MCF 10A (cell line): Measurements from ENCODE around the gene CRYBB1. TPM values are rescaled to one million over a fixed set of nuclear protein-coding genes. Genes with fewer than 3 reads are reported as not detected.

Source experiments
- BruUV-seq: library from RNA; stranded (reverse); fragments of 400-500 nt; replicated peaks from 2 replicates; lab custom pipeline; 2021; lab: Mats Ljungman, UMichigan
- CTCF ChIA-PET: fragments of 300-600 bp; sonication (Branson Sonifier 250); formaldehyde crosslinking; extraction: SDS; loops from one replicate; lab custom pipeline; 2021; ENCODE audit warnings: antibody characterized with exemption, inconsistent platforms; lab: Yijun Ruan, JAX
- POLR2A ChIA-PET: fragments of 300-600, 350-650 bp; sonication (Branson Sonifier 250); formaldehyde crosslinking; extraction: SDS; loops from one replicate; lab custom pipeline; 2020; ENCODE audit warnings: antibody characterized with exemption, inconsistent platforms; lab: Yijun Ruan, JAX
- DNase-seq: peaks from one replicate; pipeline ENCODE4 v3.0.0-alpha.2; 2018; ENCODE audit not compliant: unreplicated experiment
- H3K27ac Mint-ChIP-seq: one replicate; pipeline ENCODE4 v1.8.0; 2022; ENCODE audit warnings: mild to moderate bottlenecking, low read depth, mixed read lengths; ENCODE audit not compliant: unreplicated experiment
- H3K27me3 Mint-ChIP-seq: one replicate; pipeline ENCODE4 v1.8.0; 2022; ENCODE audit warnings: mixed read lengths; ENCODE audit not compliant: insufficient read depth, unreplicated experiment
- H3K36me3 Mint-ChIP-seq: one replicate; pipeline ENCODE4 v1.8.0; 2022; ENCODE audit warnings: mild to moderate bottlenecking, moderate library complexity, mixed read lengths; ENCODE audit not compliant: insufficient read depth, unreplicated experiment
- H3K4me1 Mint-ChIP-seq: one replicate; pipeline ENCODE4 v1.8.0; 2022; ENCODE audit warnings: mixed read lengths; ENCODE audit not compliant: insufficient read depth, unreplicated experiment
- H3K4me3 Mint-ChIP-seq: one replicate; pipeline ENCODE4 v1.8.0; 2022; ENCODE audit warnings: mild to moderate bottlenecking, moderate library complexity, mixed read lengths; ENCODE audit not compliant: unreplicated experiment
- H3K9me3 Mint-ChIP-seq: one replicate; pipeline ENCODE4 v1.8.0; 2022; ENCODE audit warnings: mixed read lengths; ENCODE audit not compliant: unreplicated experiment
- CTCF ChIP-seq: fragments of 200-600 bp; IDR thresholded peaks from one replicate; pipeline ENCODE4 v1.8.0; 2022; ENCODE audit warnings: antibody characterized with exemption, mild to moderate bottlenecking; ENCODE audit not compliant: unreplicated experiment
- intact Hi-C: fragments of 100-400 bp; cut with micrococcal nuclease; formaldehyde crosslinking; loops from 2 replicates; pipeline ENCODE4 v1.14.1; 2022
- total RNA-seq: library from RNA; stranded (reverse); gene quantifications from 2 replicates; pipeline ENCODE4 v1.2.3, GENCODE V29; 2022

Gene CRYBB1
- total RNA-seq, 1 experiment from 2014 or later = not detected

- Mint-ChIP-seq H3K9me3 (no peaks in the 10 kb centered on the region), H3K27ac (no peak overlapping the region), H3K4me1 (peaks cover 5% of the 10 kb centered on the region), H3K36me3 (no peaks in the 10 kb centered on the region), H3K4me3 (no peak overlapping the region), H3K27me3 (no peaks in the 10 kb centered on the region)
- no peak for DNase-seq
- ChIA-PET POLR2A (no interaction called here), CTCF (interaction anchor here (0.7 kb wide), 1 partner anchor 42 kb away, joined by 3 read pairs; no protein-coding TSS in a partner anchor)
- no TSS peak for BruUV-seq
- intact Hi-C loops = no loop called here
- TF ChIP-seq CTCF = no peak
These were observed 50.8 kb downstream of the CRYBB1 start for GRCh38 chr22:26566994-26567393.

GRCh38 chr22:26565889-26566288, 51.9 kb downstream of the CRYBB1 start:
- POLR2A ChIA-PET = interaction anchor here (0.7 kb wide), 1 partner anchor 22 kb away, joined by 4 read pairs; no protein-coding TSS in a partner anchor
- intact Hi-C loops = no loop called here
- no peak for TF ChIP-seq CTCF
- CTCF ChIA-PET = no interaction called here
- Mint-ChIP-seq H3K9me3 (no peaks in the 10 kb centered on the region), H3K4me3 (no peak overlapping the region), H3K4me1 (peaks cover 5% of the 10 kb centered on the region), H3K27ac (no peak overlapping the region), H3K27me3 (no peaks in the 10 kb centered on the region), H3K36me3 (no peaks in the 10 kb centered on the region)
- no peak for DNase-seq
- BruUV-seq = no TSS peak

GRCh38 chr22:26565181-26565580, 52.6 kb downstream of the CRYBB1 start:
- Mint-ChIP-seq H3K4me1 (peaks cover 5% of the 10 kb centered on the region), H3K27me3 (no peaks in the 10 kb centered on the region), H3K36me3 (no peaks in the 10 kb centered on the region), H3K9me3 (no peaks in the 10 kb centered on the region), H3K4me3 (no peak overlapping the region), H3K27ac (no peak overlapping the region)
- POLR2A ChIA-PET = interaction anchor here (0.7 kb wide), 1 partner anchor 23 kb away, joined by 4 read pairs; no protein-coding TSS in a partner anchor
- no peak for DNase-seq
- intact Hi-C loops = no loop called here
- BruUV-seq = no TSS peak
- TF ChIP-seq CTCF = no peak
- CTCF ChIA-PET = no interaction called here

GRCh38 chr22:26564672-26565071, 53.2 kb downstream of the CRYBB1 start:
- BruUV-seq = no TSS peak
- DNase-seq = no peak
- TF ChIP-seq CTCF = no peak
- Mint-ChIP-seq H3K36me3 (no peaks in the 10 kb centered on the region), H3K4me3 (no peak overlapping the region), H3K4me1 (peaks cover 5% of the 10 kb centered on the region), H3K9me3 (no peaks in the 10 kb centered on the region), H3K27ac (no peak overlapping the region), H3K27me3 (no peaks in the 10 kb centered on the region)
- ChIA-PET CTCF (no interaction called here), POLR2A (no interaction called here)
- intact Hi-C loops = no loop called here
